MM.1S (cell line): Measurements from ENCODE around the gene MISP3.

Experiments used
- DNase-seq: peaks from one replicate; pipeline ENCODE4 v3.0.0-alpha.2; 2015
- H2AFZ ChIP-seq: fragments of 300-600 bp; sonication (generic); 2 replicates; pipeline ENCODE4 v1.6.0; 2016; ENCODE audit warnings: antibody characterized with exemption, low read length
- H3F3A ChIP-seq: fragments of 300-600 bp; sonication (generic); 2 replicates; pipeline ENCODE4 v1.6.1; 2016; ENCODE audit warnings: mild to moderate bottlenecking, antibody characterized with exemption, low read length, moderate library complexity, mixed read lengths; ENCODE audit not compliant: insufficient read depth
- H3K27ac ChIP-seq: fragments of 300-600 bp; sonication (generic); 2 replicates; pipeline ENCODE4 v1.5.1; 2016; ENCODE audit warnings: mild to moderate bottlenecking, low read length
- H3K27me3 ChIP-seq: fragments of 300-600 bp; sonication (generic); replicated peaks from 2 replicates; pipeline ENCODE4 v1.6.0; 2016; ENCODE audit warnings: low read length; ENCODE audit not compliant: insufficient read depth
- H3K36me3 ChIP-seq: fragments of 300-600 bp; sonication (generic); replicated peaks from 2 replicates; pipeline ENCODE4 v1.6.1; 2016; ENCODE audit warnings: mild to moderate bottlenecking, low read length, mixed read lengths; ENCODE audit not compliant: insufficient read depth
- H3K4me1 ChIP-seq: fragments of 300-600 bp; sonication (generic); 2 replicates; pipeline ENCODE4 v1.6.1; 2016; ENCODE audit warnings: low read length, mixed read lengths
- H3K4me2 ChIP-seq: fragments of 300-600 bp; sonication (generic); 2 replicates; pipeline ENCODE4 v1.6.0; 2016; ENCODE audit warnings: low read depth, low read length
- H3K4me3 ChIP-seq: fragments of 300-600 bp; sonication (generic); 2 replicates; pipeline ENCODE4 v1.5.1; 2016; ENCODE audit warnings: low read length, mixed read lengths
- H3K79me2 ChIP-seq: fragments of 300-600 bp; sonication (generic); 2 replicates; pipeline ENCODE4 v1.6.1; 2016; ENCODE audit warnings: mixed run types, low read length, mixed read lengths
- H3K9ac ChIP-seq: fragments of 300-600 bp; sonication (generic); 2 replicates; pipeline ENCODE4 v1.6.1; 2016; ENCODE audit warnings: low read length, mixed read lengths
- H3K9me2 ChIP-seq: fragments of 300-600 bp; sonication (generic); replicated peaks from 2 replicates; pipeline ENCODE4 v1.6.1; 2016; ENCODE audit warnings: mild to moderate bottlenecking, low read length, mixed read lengths; ENCODE audit not compliant: insufficient read depth
- H3K9me3 ChIP-seq: fragments of 300-600 bp; sonication (generic); replicated peaks from 2 replicates; pipeline ENCODE4 v1.6.1; 2016; ENCODE audit warnings: mild to moderate bottlenecking, low read length, mixed read lengths; ENCODE audit not compliant: insufficient read depth
- H4K20me1 ChIP-seq: fragments of 300-600 bp; sonication (generic); 2 replicates; pipeline ENCODE4 v1.6.1; 2016; ENCODE audit warnings: mild to moderate bottlenecking, low read length, moderate library complexity, mixed read lengths; ENCODE audit not compliant: insufficient read depth
- CTCF ChIP-seq: fragments of 300-600 bp; sonication (generic); IDR thresholded peaks from 2 replicates; pipeline ENCODE4 v1.5.1; 2016; ENCODE audit warnings: antibody characterized with exemption, low read length, mixed read lengths
- EZH2 ChIP-seq: fragments of 300-600 bp; sonication (generic); optimal IDR thresholded peaks from 2 replicates; pipeline ENCODE3; 2017; ENCODE audit warnings: low read depth, mild to moderate bottlenecking, antibody characterized with exemption, low read length, mixed read lengths
- EZH2phosphoT487 ChIP-seq: fragments of 300-600 bp; sonication (generic); IDR thresholded peaks from 2 replicates; pipeline ENCODE4 v1.6.1; 2018; ENCODE audit warnings: antibody characterized with exemption, low read length

MISP3 gene

GRCh38 chr19:14059652-14060155 lies 12.9 kb upstream of the MISP3 start:
- no peak for TF ChIP-seq EZH2phosphoT487
- no peak for TF ChIP-seq EZH2
- no peak for TF ChIP-seq CTCF
- Histone ChIP-seq H3K4me1 (no peaks in the 10 kb centered on the region; the same call in 1 of the 2 replicates), H3K4me3 (no peak overlapping the region)

GRCh38 chr19:14061081-14061749 lies 11.4 kb upstream of the MISP3 start:
- H2AFZ ChIP-seq: no peak overlapping the region

More at GRCh38 chr19:14059652-14060155, 12.9 kb upstream of the MISP3 start:
- Histone ChIP-seq H3K36me3 (no peaks in the 10 kb centered on the region), H3F3A (no peaks in the 10 kb centered on the region), H3K79me2 (no peaks in the 10 kb centered on the region), H3K9me3 (no peaks in the 10 kb centered on the region), H3K9me2 (no peaks in the 10 kb centered on the region), H3K4me2 (no peak overlapping the region), H4K20me1 (no peaks in the 10 kb centered on the region), H2AFZ (no peak overlapping the region), H3K27ac (no peak overlapping the region), H3K9ac (no peak overlapping the region), H3K27me3 (peaks cover 49% of the 10 kb centered on the region)
- no peak for DNase-seq

GRCh38 chr19:14061751-14062557 lies 10.6 kb upstream of the MISP3 start, which contains the start of gene PALM3:
Gene PALM3 (minus strand): TSS chr19:14062076. CDS start chr19:14061980, 96 bp downstream.
- Histone ChIP-seq H3K9ac (no peak within 1 kb of the TSS), H3K27me3 (peaks cover 63% of the 10 kb centered on the region), H3K79me2 (no peaks in the 10 kb centered on the region), H3K27ac (no peak within 1 kb of the TSS), H3F3A (no peaks in the 10 kb centered on the region), H3K9me3 (no peaks in the 10 kb centered on the region), H2AFZ (no peak within 1 kb of the TSS), H3K4me1 (no peaks in the 10 kb centered on the region; the same call in 1 of the 2 replicates), H4K20me1 (no peaks in the 10 kb centered on the region), H3K9me2 (no peaks in the 10 kb centered on the region), H3K36me3 (no peaks in the 10 kb centered on the region), H3K4me3 (no peak within 1 kb of the TSS), H3K4me2 (no peak within 1 kb of the TSS)
- TF ChIP-seq CTCF: no peak
- DNase-seq: no peak

More at GRCh38 chr19:14061081-14061749, 11.4 kb upstream of the MISP3 start:
- no peak overlapping the region for H3K27ac ChIP-seq
- H3K4me3 ChIP-seq: no peak overlapping the region
- H3F3A ChIP-seq: no peaks in the 10 kb centered on the region
- TF ChIP-seq EZH2phosphoT487 (no peak), EZH2 (no peak), CTCF (no peak)
- DNase-seq: no peak
- H3K36me3 ChIP-seq: no peaks in the 10 kb centered on the region
- no peaks in the 10 kb centered on the region for H3K9me2 ChIP-seq
- H3K79me2 ChIP-seq: no peaks in the 10 kb centered on the region
- H3K9me3 ChIP-seq: no peaks in the 10 kb centered on the region
- H3K4me2 ChIP-seq: no peak overlapping the region
- H3K27me3 ChIP-seq: peaks cover 58% of the 10 kb centered on the region
- H4K20me1 ChIP-seq: no peaks in the 10 kb centered on the region
- H3K4me1 ChIP-seq: no peaks in the 10 kb centered on the region; the same call in 1 of the 2 replicates
- H3K9ac ChIP-seq: no peak overlapping the region
